ENCODE measurements around the gene QDPR. TPM values are rescaled to one million over a fixed set of nuclear protein-coding genes. Genes with fewer than 3 reads are reported as not detected.

QDPR gene
- total RNA-seq, 1 experiment from 2014 or later = 39.5 TPM

GRCh38 chr4:17556498-17556897, 44.6 kb upstream of the QDPR start (continued):
- TF ChIP-seq REST (IDR thresholded peaks at IDR 0.05; ENCODE audit: low read depth) (no peak), SRF (IDR thresholded peaks at IDR 0.05; ENCODE audit: low read depth) (no peak), ELF1 (IDR thresholded peaks at IDR 0.05; ENCODE audit: borderline replicate concordance, low read depth) (no peak)

- DNase-seq (ENCODE audit: low read depth, low spot score) (no peak), ATAC-seq (no peak)
- Histone ChIP-seq H3K4me2 (ENCODE audit: low read length) (no peak overlapping the region), H2AFZ (ENCODE audit: low read depth, low read length, poor library complexity, severe bottlenecking) (no peak overlapping the region), H3K27me3 (ENCODE audit: insufficient read depth, low read length) (0 out of 2 replicates have a peak, but pooled peaks cover 8% of the 10 kb centered on the region), H3K9me3 (ENCODE audit: control insufficient read depth in 1 of 2, insufficient read depth in 1 of 2, low read depth in 1 of 2, low read length in 2 of 2) (no peaks in the 10 kb centered on the region), H3K27ac (ENCODE audit: low read depth, low read length) (no peak overlapping the region), H3K4me3 (replicated peaks in 1 of 2; ENCODE audit: low read depth in 1 of 2, low read length in 2 of 2) (no peak overlapping the region), H3K79me2 (ENCODE audit: insufficient read depth, low read length) (no peaks in the 10 kb centered on the region), H3K4me1 (ENCODE audit: control insufficient read depth in 1 of 2, insufficient read depth in 2 of 2, low read length in 2 of 2) (0 out of 4 replicates have a peak, but pooled peaks cover 0 to 3% of the 10 kb centered on the region in 2 experiments), H4K20me1 (ENCODE audit: insufficient read depth) (no peaks in the 10 kb centered on the region), H3K9me2 (ENCODE audit: insufficient read depth) (no peaks in the 10 kb centered on the region), H3K36me3 (ENCODE audit: control insufficient read depth in 1 of 2, insufficient read depth in 2 of 2, low read length in 2 of 2) (no peaks in the 10 kb centered on the region), H3K9ac (ENCODE audit: low read length) (no peak overlapping the region)
- intact Hi-C loops (cut with micrococcal nuclease) = no loop called here
- BruUV-seq (replicated peaks) = no TSS peak
- POLR2A ChIA-PET = no interaction called here
- RAD21 ChIA-PET (ENCODE audit: low non-redundant PET in 1 of 2, low total read pairs in 2 of 2, uncharacterized antibody in 2 of 2, unreplicated experiment in 2 of 2) = no interaction called here
- CTCF ChIA-PET = no interaction called here
- no peak for TF ChIP-seq ZBTB33 (IDR thresholded peaks at IDR 0.05; ENCODE audit: extremely low read depth, insufficient replicate concordance, low read length)
- no peak for TF ChIP-seq POLR2A (IDR thresholded peaks at IDR 0.05; ENCODE audit: borderline replicate concordance, extremely low read depth, insufficient read depth, insufficient read length)
- TF ChIP-seq REST (IDR thresholded peaks at IDR 0.05; ENCODE audit: low read depth) = no peak
- TF ChIP-seq SRF (IDR thresholded peaks at IDR 0.05; ENCODE audit: low read depth) = no peak
- TF ChIP-seq SP1 (IDR thresholded peaks at IDR 0.05; ENCODE audit: low read depth) = no peak
- no peak for TF ChIP-seq CBX3 (IDR thresholded peaks at IDR 0.05; ENCODE audit: low read depth)
- no peak for TF ChIP-seq EGR1 (IDR thresholded peaks at IDR 0.05; ENCODE audit: low read depth)
- no peak for TF ChIP-seq YY1 (IDR thresholded peaks at IDR 0.05; ENCODE audit: extremely low read depth, insufficient replicate concordance, low read depth, low read length)
- TF ChIP-seq SIN3A (IDR thresholded peaks at IDR 0.05; ENCODE audit: low read depth) = no peak
- no peak for TF ChIP-seq EZH2 (IDR thresholded peaks at IDR 0.05)
- no peak for TF ChIP-seq TCF7L2 (IDR thresholded peaks at IDR 0.05; ENCODE audit: borderline replicate concordance, extremely low read depth, insufficient read depth, insufficient read length)
- TF ChIP-seq EZH2phosphoT487 (IDR thresholded peaks at IDR 0.05; ENCODE audit: borderline replicate concordance) = no peak
These were observed 42.7 kb upstream of the QDPR start for GRCh38 chr4:17554568-17554967.
